K562 (cell line): ENCODE results near the gene PRKAR1B. TPM values are rescaled to one million over a fixed set of nuclear protein-coding genes. Genes with fewer than 3 reads are reported as not detected.

ENCODE experiments used
- BACH1 ChIP-seq: fragments of 200-800 bp; sonication (Bioruptor generic); IDR thresholded peaks from 2 replicates; pipeline ENCODE4 v1.6.1; 2016; ENCODE audit warnings: missing genetic modification characterization, missing compliant biosample characterization
- C11orf30 ChIP-seq: fragments of 450-650 bp; IDR thresholded peaks from 2 replicates; pipeline ENCODE4 v1.6.1; 2016; ENCODE audit warnings: low read depth, mild to moderate bottlenecking
- CGGBP1 ChIP-seq: fragments of 250-450 bp; sonication (Bioruptor Pico); IDR thresholded peaks from 2 replicates; pipeline ENCODE4 v1.9.0; 2021; ENCODE audit warnings: mild to moderate bottlenecking
- DPF2 ChIP-seq: fragments of 450-650 bp; IDR thresholded peaks from 2 replicates; pipeline ENCODE4 v1.6.1; 2016
- E2F6 ChIP-seq, 2 experiments: IDR thresholded peaks; 2 replicates each; pipeline ENCODE4 v1.6.1; 2011; ENCODE audit warnings: borderline replicate concordance in 1 of 2, control low read depth in 1 of 2, low read depth in 1 of 2, low read length in 1 of 2, mild to moderate bottlenecking in 1 of 2, mixed read lengths in 1 of 2, moderate library complexity in 1 of 2; ENCODE audit not compliant: insufficient read depth in 1 of 2, insufficient read length in 1 of 2, poor library complexity in 1 of 2, severe bottlenecking in 1 of 2; ENCODE audit errors: extremely low read depth in 1 of 2
- EWSR1 ChIP-seq: fragments of 450-650 bp; IDR thresholded peaks from 2 replicates; pipeline ENCODE4 v1.6.1; 2018; ENCODE audit warnings: borderline replicate concordance, mild to moderate bottlenecking, low read depth, moderate library complexity; ENCODE audit not compliant: partially characterized antibody
- FOXJ2 ChIP-seq: fragments of 200-800 bp; sonication (Bioruptor generic); IDR thresholded peaks from 2 replicates; pipeline ENCODE4 v1.6.1; 2016; ENCODE audit warnings: missing genetic modification characterization, missing compliant biosample characterization
- HMGN3 ChIP-seq: IDR thresholded peaks from 2 replicates; pipeline ENCODE4 v1.6.1; 2011; ENCODE audit warnings: borderline replicate concordance, low read depth, mild to moderate bottlenecking, mixed read lengths, low read length; ENCODE audit not compliant: insufficient read length; ENCODE audit errors: extremely low read depth
- HNRNPK ChIP-seq: fragments of 200-400 bp; formaldehyde crosslinking; IDR thresholded peaks from one replicate; pipeline ENCODE4 v1.6.1; 2018; ENCODE audit warnings: mild to moderate bottlenecking, low read depth, low read length; ENCODE audit not compliant: poor library complexity, severe bottlenecking
- MTA2 ChIP-seq: fragments of 450-650 bp; IDR thresholded peaks from 2 replicates; pipeline ENCODE4 v1.6.1; 2016; ENCODE audit warnings: low read depth
- MXI1 ChIP-seq: IDR thresholded peaks from 2 replicates; pipeline ENCODE4 v1.6.1; 2011; ENCODE audit warnings: low read depth, mild to moderate bottlenecking, improper control_type of control experiment, low read length
- NR2F6 ChIP-seq: fragments of 450-650 bp; formaldehyde crosslinking; IDR thresholded peaks from 2 replicates; pipeline ENCODE4 v1.4.0; 2020; ENCODE audit warnings: mild to moderate bottlenecking
- OTX1 ChIP-seq: fragments of 450-650 bp; formaldehyde crosslinking; IDR thresholded peaks from 2 replicates; pipeline ENCODE4 v1.4.0; 2022; ENCODE audit warnings: mild to moderate bottlenecking
- SAP30 ChIP-seq: fragments of 200-600 bp; sonication (generic); IDR thresholded peaks from 2 replicates; pipeline ENCODE4 v1.6.1; 2012; ENCODE audit warnings: borderline replicate concordance, low read depth, mild to moderate bottlenecking, moderate library complexity, low read length, control low read depth, inconsistent platforms; ENCODE audit not compliant: insufficient read depth, poor library complexity, severe bottlenecking
- SIX5 ChIP-seq, 2 experiments: IDR thresholded peaks; 2 replicates each; pipeline ENCODE4 v1.6.1; 2011; ENCODE audit warnings: low read length in 2 of 2, borderline replicate concordance in 1 of 2, low read depth in 1 of 2, mild to moderate bottlenecking in 1 of 2, moderate library complexity in 1 of 2; ENCODE audit not compliant: insufficient read depth in 1 of 2
- VEZF1 ChIP-seq: fragments of 200-800 bp; sonication (Bioruptor generic); IDR thresholded peaks from 2 replicates; pipeline ENCODE4 v1.6.1; 2017; ENCODE audit warnings: missing genetic modification characterization, missing compliant biosample characterization
- ZFP36 ChIP-seq: fragments of 150-350 bp; IDR thresholded peaks from 2 replicates; pipeline ENCODE4 v1.6.1; 2018; ENCODE audit warnings: low read length, low read depth; ENCODE audit not compliant: partially characterized antibody
- ZNF124 ChIP-seq: sonication (generic); formaldehyde crosslinking; IDR thresholded peaks from 2 replicates; pipeline ENCODE4 v1.8.1; 2022; ENCODE audit warnings: missing genetic modification reagents
- ZNF324 ChIP-seq: fragments of 250-450 bp; sonication (Bioruptor Pico); IDR thresholded peaks from 2 replicates; pipeline ENCODE4 v1.4.0; 2020; ENCODE audit warnings: mild to moderate bottlenecking
- ZNF354B ChIP-seq: fragments of 250-450 bp; sonication (Bioruptor Pico); IDR thresholded peaks from 2 replicates; pipeline ENCODE4 v1.4.0; 2020
- ZNF41 ChIP-seq: fragments of 250-450 bp; sonication (Bioruptor Pico); conservative IDR thresholded peaks from 2 replicates; pipeline ENCODE4 v1.4.0; 2020; ENCODE audit warnings: mild to moderate bottlenecking
- ZNF699 ChIP-seq: fragments of 250-450 bp; sonication (Bioruptor Pico); IDR thresholded peaks from 2 replicates; pipeline ENCODE4 v1.8.0; 2021; ENCODE audit warnings: mild to moderate bottlenecking, moderate library complexity; ENCODE audit not compliant: insufficient replicate concordance
- polyA plus RNA-seq, 8 experiments: library from polyadenylated mRNA; depleted of rRNA in 4 of 8; stranded (reverse) in 5 of 8; unstranded in 3 of 8; fragments of >200 nt; fragmentation: Nextera tagmentation in 2 of 8; fragmentation: Illumina TruSeq in 1 of 8; extraction: Ambion mirVana in 2 of 8; extraction: Trizol in 1 of 8; gene quantifications; 2 replicates each; pipeline versions ENCODE4 v1.2.1 to v1.2.3, GENCODE V29; 2011 to 2014; ENCODE audit warnings: inconsistent platforms in 1 of 8, missing spikeins in 1 of 8
- total RNA-seq, 7 experiments: library from RNA; depleted of rRNA in 6 of 7; stranded (reverse); fragments of >200 nt in 6 of 7; fragmentation: Illumina TruSeq in 2 of 7; extraction: Trizol in 2 of 7; gene quantifications; 2 replicates each; pipeline versions ENCODE4 v1.2.1 to v1.2.3, GENCODE V29; 2011 to 2021; ENCODE audit warnings: low replicate concordance in 1 of 7
- TF ChIP-seq, protein P1 (sequence below), 2 experiments: fragments of 450-650 bp in 1 of 2; sonication (generic) in 1 of 2; formaldehyde crosslinking in 1 of 2; IDR thresholded peaks in 1 of 2; conservative IDR thresholded peaks in 1 of 2; 2 replicates each; pipeline versions ENCODE4 v1.6.1 to v1.8.1; 2016 to 2023; ENCODE audit warnings: mild to moderate bottlenecking in 2 of 2, moderate library complexity in 2 of 2, inconsistent platforms in 1 of 2, missing genetic modification reagents in 1 of 2

PRKAR1B gene
- total and polyA plus RNA-seq, 9 of the 15 experiments (the other 6 are each of a cell fraction or from before 2014, with no cell fraction given) = 0.99 to 30.5 (median 12.7) TPM

DNA sequence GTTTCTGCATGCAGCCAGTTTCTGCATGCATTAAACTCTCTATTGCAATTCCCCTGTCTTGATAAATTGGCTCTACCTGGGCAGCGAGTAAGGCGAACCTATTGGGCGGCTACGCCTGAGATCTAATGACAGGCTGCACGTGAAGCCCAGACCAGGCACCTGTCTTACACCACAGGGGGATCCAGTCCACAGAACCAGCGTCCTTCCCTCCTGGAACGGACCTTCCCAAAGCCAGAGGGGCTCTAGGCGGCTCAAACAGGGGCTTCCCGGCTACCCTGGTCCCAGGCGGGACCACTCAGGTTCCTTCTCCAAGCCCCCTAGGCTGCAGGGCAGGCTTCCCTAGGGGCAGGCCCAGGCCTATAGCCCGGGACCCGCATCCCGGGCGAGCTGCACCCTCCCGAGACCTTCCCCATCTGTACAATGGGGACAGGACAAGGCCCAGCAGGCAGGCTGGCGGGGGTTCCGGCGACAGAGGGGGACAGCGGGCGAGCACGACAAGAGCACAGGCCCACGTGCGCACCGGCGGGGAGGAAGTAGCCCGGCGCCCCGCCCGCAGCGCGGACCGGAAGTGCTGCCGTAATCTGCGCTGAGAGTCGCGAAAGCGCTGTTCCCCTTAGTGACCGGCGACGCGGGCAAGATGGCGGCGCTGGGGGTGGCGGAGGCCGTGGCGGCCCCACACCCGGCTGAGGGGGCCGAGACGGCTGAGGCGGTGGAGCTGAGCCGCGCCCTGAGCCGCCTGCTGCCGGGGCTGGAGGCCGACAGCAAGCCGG lies 812 bp downstream of the PRKAR1B start, which contains the start of gene DNAAF5 (continued):
- TF ChIP-seq ZNF699 (no peak), ZFP36 (no peak), EWSR1 (no peak), CGGBP1 (CRISPR knock-in tag) (no peak), ZNF354B (no peak), DPF2 (no peak), ZNF124 (no peak), BACH1 (tag) (no peak), SAP30 (peak; percentile 94), HMGN3 (no peak), NR2F6 (CRISPR knock-in tag) (peak; percentile 43; the same call in 1 of the 2 replicates), SIX5 (IDR thresholded peaks at IDR 0.05; ENCODE audit: borderline replicate concordance in 1 of 2, insufficient read depth in 1 of 2, low read depth in 1 of 2, low read length in 2 of 2) (peak; percentile 21 to 29; a peak in 2 of 4 replicates), MXI1 (peak; percentile 94), HNRNPK (no peak), OTX1 (CRISPR knock-in tag) (no peak), FOXJ2 (no peak), E2F6 (IDR thresholded peaks at IDR 0.05; ENCODE audit: borderline replicate concordance in 1 of 2, extremely low read depth in 1 of 2, insufficient read depth in 1 of 2, insufficient read length in 1 of 2, low read depth in 1 of 2, low read length in 1 of 2, poor library complexity in 1 of 2, severe bottlenecking in 1 of 2) (peak; percentile 98 to 99), VEZF1 (CRISPR knock-in tag) (peak; percentile 95), ZNF41 (CRISPR knock-in tag) (0 out of 2 replicates have a peak, but pooled peaks have one; percentile 9), MTA2 (no peak), ZNF324 (CRISPR knock-in tag) (peak; percentile 49; the same call in 1 of the 2 replicates), C11orf30 (peak; percentile 70)
- TF ChIP-seq, protein P1, sequence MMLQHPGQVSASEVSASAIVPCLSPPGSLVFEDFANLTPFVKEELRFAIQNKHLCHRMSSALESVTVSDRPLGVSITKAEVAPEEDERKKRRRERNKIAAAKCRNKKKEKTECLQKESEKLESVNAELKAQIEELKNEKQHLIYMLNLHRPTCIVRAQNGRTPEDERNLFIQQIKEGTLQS (IDR thresholded peaks at IDR 0.05) = no peak
- TF ChIP-seq, protein P1 (CRISPR knock-in tag; conservative IDR thresholded peaks at IDR 0.05) = peak; percentile 54; the same call in 1 of the 2 replicates
